Activated CD8-positive, alpha-beta memory T cell treated with anti-CD3 and anti-CD28 coated beads, Interleukin-2, amount 10 ng/mL, durations not matched to agents 7 days and 5 days (primary cell): ENCODE measurements around the gene CENPV. TPM values are rescaled to one million over a fixed set of nuclear protein-coding genes. Genes with fewer than 3 reads are reported as not detected.

Experiments used
- ATAC-seq: fragments of 150-1000 bp; cut with Tn5 transposase; one replicate; pipeline ENCODE4 v1.10.0; 2021; ENCODE audit warnings: moderate library complexity
- CTCF ChIA-PET: fragments of 350-600 bp; sonication (Branson Sonifier 250); formaldehyde crosslinking; loops from one replicate; lab custom pipeline; 2021; ENCODE audit warnings: antibody characterized with exemption; lab: Charles Lee
- DNase-seq: peaks from one replicate; pipeline ENCODE4 v3.0.0-alpha.2; 2020
- H3K27ac Mint-ChIP-seq: one replicate; pipeline ENCODE4 v1.8.0; 2021; ENCODE audit warnings: mild to moderate bottlenecking, mixed read lengths
- H3K27me3 Mint-ChIP-seq: one replicate; pipeline ENCODE4 v1.8.0; 2021; ENCODE audit warnings: mixed read lengths
- H3K36me3 Mint-ChIP-seq: one replicate; pipeline ENCODE4 v1.8.0; 2021; ENCODE audit warnings: mild to moderate bottlenecking, mixed read lengths
- H3K4me1 Mint-ChIP-seq: one replicate; pipeline ENCODE4 v1.8.0; 2021; ENCODE audit warnings: mixed read lengths
- H3K4me3 Mint-ChIP-seq: one replicate; pipeline ENCODE4 v1.8.0; 2021; ENCODE audit warnings: mild to moderate bottlenecking, moderate library complexity, mixed read lengths
- H3K9me3 Mint-ChIP-seq: one replicate; pipeline ENCODE4 v1.8.0; 2022; ENCODE audit warnings: low read depth, mixed read lengths
- total RNA-seq, 2 experiments: library from RNA; stranded (reverse); gene quantifications; one replicate each; pipeline ENCODE4 v1.2.3, GENCODE V29; 2021

The CENPV gene
- total RNA-seq, 2 experiments from 2014 or later = 17.2 to 20.4 TPM

DNA sequence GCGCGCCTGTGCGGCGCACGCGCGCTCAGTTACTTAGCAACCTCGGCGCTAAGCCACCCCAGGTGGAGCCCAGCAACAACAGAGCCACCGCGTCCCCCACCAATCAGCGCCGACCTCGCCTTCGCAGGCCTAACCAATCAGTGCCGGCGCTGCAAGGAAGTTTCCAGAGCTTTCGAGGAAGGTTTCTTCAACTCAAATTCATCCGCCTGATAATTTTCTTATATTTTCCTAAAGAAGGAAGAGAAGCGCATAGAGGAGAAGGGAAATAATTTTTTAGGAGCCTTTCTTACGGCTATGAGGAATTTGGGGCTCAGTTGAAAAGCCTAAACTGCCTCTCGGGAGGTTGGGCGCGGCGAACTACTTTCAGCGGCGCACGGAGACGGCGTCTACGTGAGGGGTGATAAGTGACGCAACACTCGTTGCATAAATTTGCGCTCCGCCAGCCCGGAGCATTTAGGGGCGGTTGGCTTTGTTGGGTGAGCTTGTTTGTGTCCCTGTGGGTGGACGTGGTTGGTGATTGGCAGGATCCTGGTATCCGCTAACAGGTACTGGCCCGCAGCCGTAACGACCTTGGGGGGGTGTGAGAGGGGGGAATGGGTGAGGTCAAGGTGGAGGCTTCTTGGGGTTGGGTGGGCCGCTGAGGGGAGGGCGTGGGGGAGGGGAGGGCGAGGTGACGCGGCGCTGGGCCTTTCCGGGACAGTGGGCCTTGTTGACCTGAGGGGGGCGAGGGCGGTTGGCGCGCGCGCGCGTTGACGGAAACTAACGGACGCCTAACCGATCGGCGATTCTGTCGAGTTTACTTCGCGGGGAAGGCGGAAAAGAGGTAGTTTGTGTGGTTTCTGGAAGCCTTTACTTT is 27.6 kb upstream of the CENPV start, which contains the start of gene UBB:
UBB (plus strand) TSS at position 452 of the 856 bp plus-strand sequence. CDS start 817 bp downstream, outside the sequence.
- Mint-ChIP-seq H3K27ac (peak within 1 kb of the TSS; percentile 97), H3K36me3 (peaks cover 29% of the 10 kb centered on the region), H3K27me3 (no peaks in the 10 kb centered on the region), H3K9me3 (no peaks in the 10 kb centered on the region), H3K4me1 (peaks cover 33% of the 10 kb centered on the region), H3K4me3 (peak within 1 kb of the TSS; percentile 93)
- DNase-seq (peak; percentile 98), ATAC-seq (peak; percentile 92)
- CTCF ChIA-PET = interaction anchor here (0.6 to 4.3 kb wide), 11 partner anchors 10 to 165 kb away, joined by 3 to 33 read pairs (median 4); partner anchors contain the start of genes NCOR1 and TRPV2

GRCh38 chr17:16379654-16380053 is 26.4 kb upstream of the CENPV start:
- DNase-seq (no peak), ATAC-seq (no peak)
- H3K4me1 Mint-ChIP-seq = peaks cover 33% of the 10 kb centered on the region
- H3K36me3 Mint-ChIP-seq = peaks cover 29% of the 10 kb centered on the region
- CTCF ChIA-PET = interaction anchor here (1.2 to 4.3 kb wide), 5 partner anchors 16 to 156 kb away, joined by 3 to 33 read pairs (median 4); partner anchors contain the start of gene TRPV2
- no peaks in the 10 kb centered on the region for H3K9me3 Mint-ChIP-seq
- H3K4me3 Mint-ChIP-seq = no peak overlapping the region
- H3K27me3 Mint-ChIP-seq = no peaks in the 10 kb centered on the region
- H3K27ac Mint-ChIP-seq = no peak overlapping the region

DNA sequence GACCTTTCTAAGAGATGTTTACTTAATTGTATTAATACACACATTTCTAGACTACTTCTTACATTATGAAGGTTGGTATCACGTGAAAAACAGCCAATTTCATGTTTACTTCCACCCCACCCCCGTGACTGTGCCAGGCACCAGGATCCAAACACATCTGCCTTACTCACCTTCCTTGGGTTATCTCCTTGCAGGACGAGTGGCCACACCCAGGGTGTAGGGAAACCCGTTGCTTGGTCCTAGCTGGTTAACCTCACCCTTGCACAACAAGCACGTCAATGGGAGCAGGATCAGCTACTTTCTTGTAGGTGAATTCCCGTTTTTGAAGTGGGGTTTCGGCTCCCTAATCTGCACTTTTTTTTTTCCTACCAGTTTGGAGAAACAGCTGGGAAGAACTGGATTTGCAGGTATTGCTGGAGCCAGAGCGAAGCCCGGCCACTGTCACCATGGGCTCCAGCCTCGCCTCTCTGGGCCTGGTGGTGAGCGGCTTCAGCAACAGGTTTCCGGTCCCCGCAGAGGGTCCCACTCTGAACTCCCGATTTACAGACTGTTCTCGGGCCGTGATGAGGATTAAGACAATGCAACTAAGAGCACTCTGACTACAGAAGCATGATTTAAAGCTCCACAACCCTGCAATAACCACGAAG is 25.5 kb upstream of the CENPV start:
- no peaks in the 10 kb centered on the region for H3K27me3 Mint-ChIP-seq
- H3K4me1 Mint-ChIP-seq = peaks cover 27% of the 10 kb centered on the region
- CTCF ChIA-PET = interaction anchor here (1.6 kb wide), 1 partner anchor 15 kb away, joined by 9 read pairs; no protein-coding TSS in a partner anchor
- no peak for DNase-seq
- H3K27ac Mint-ChIP-seq = no peak overlapping the region
- peaks cover 25% of the 10 kb centered on the region for H3K36me3 Mint-ChIP-seq
- ATAC-seq = no peak
- no peak overlapping the region for H3K4me3 Mint-ChIP-seq
- no peaks in the 10 kb centered on the region for H3K9me3 Mint-ChIP-seq

GRCh38 chr17:16377941-16378341 is 24.7 kb upstream of the CENPV start:
- Mint-ChIP-seq H3K27ac (no peak overlapping the region), H3K9me3 (no peaks in the 10 kb centered on the region), H3K36me3 (peaks cover 18% of the 10 kb centered on the region), H3K4me1 (peaks cover 20% of the 10 kb centered on the region), H3K27me3 (no peaks in the 10 kb centered on the region), H3K4me3 (no peak overlapping the region)
- ATAC-seq (no peak), DNase-seq (no peak)
- CTCF ChIA-PET = interaction anchor here (1.6 kb wide), 1 partner anchor 14 kb away, joined by 9 read pairs; no protein-coding TSS in a partner anchor

DNA sequence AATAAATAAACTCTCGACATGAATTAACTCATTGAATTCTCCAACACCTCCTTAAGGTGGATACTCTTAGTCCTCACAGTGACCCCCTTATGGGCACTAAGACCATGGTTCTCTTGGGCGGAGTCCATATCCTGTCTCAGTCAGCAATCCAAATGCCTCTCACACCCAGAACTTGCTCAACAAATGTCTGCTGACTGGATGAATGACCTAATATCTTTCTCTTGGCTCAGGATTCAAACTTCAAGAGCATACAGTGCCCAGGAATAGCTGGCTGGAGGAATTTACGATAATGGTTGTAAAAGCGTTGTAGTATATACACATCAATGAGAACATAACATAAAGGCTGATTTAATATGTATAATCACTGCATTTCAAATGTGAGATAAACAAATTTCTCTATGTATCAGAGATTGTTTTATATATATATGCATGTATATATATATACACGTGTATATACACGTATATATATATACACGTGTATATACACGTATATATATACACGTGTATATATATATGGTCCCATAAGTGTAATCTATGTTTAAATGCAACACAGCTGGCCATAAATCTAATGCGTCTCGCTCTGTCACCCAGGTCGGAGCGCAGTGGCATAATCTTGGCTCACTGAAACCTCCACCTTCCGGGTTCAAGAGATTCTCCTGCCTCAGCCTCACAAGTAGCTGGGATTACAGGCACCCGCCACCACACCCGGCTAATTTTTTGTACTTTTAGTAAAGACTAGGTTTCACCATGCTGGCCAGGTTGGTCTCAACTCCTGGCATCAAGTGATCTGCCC is 21.1 kb upstream of the CENPV start:
- Mint-ChIP-seq H3K27me3 (no peaks in the 10 kb centered on the region), H3K27ac (no peak overlapping the region), H3K4me1 (no peaks in the 10 kb centered on the region), H3K4me3 (no peak overlapping the region), H3K36me3 (no peaks in the 10 kb centered on the region), H3K9me3 (no peaks in the 10 kb centered on the region)
- ATAC-seq (no peak), DNase-seq (no peak)
- CTCF ChIA-PET = interaction anchor here (2.9 kb wide), 1 partner anchor 10 kb away, joined by 17 read pairs; no protein-coding TSS in a partner anchor

DNA sequence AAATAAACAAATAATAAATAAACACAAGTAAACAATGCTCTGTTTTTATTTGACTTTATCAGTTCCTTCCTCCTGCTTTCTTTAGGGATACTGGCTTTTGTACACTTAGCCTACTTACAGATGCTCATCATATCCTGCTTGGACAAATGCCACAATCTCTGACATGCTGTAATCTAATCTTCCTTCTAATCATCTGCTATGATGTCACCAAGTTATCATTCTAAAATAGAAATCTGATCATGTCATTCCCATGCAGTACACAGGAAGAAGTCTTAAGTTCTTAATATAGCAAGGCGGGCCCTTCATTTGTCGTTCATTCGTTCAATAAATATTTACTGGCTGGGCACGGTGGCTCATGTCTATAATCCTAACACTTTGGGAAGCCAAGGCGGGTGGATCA is 18.5 kb upstream of the CENPV start:
- CTCF ChIA-PET = interaction anchor here (2.2 kb wide), 1 partner anchor 43 kb away, joined by 8 read pairs; the partner anchor contains the start of gene TRPV2
- Mint-ChIP-seq H3K36me3 (no peaks in the 10 kb centered on the region), H3K4me3 (no peak overlapping the region), H3K9me3 (no peaks in the 10 kb centered on the region), H3K27me3 (no peaks in the 10 kb centered on the region), H3K4me1 (no peaks in the 10 kb centered on the region), H3K27ac (no peak overlapping the region)
- DNase-seq = no peak
- ATAC-seq = no peak

DNA sequence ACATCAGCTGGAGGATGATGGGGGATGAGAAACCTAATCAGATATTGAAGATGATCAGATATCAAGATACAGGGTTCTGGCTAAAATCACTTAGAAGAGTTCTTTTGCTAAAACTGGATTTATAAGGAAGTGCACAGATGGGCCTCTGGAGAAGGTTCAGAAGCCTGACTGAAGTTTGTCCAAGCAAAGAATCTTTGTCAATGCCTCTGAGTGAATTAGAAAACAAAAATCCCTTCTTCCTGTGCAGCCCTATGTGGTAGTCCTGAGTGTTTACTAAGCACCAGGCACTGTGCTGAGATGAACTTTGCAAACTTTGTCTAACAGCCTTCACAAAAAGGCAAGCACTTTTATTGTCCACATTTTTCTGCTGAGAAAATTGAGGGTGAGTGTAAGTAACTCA is 11.4 kb upstream of the CENPV start:
- Mint-ChIP-seq H3K27me3 (peaks cover 2% of the 10 kb centered on the region), H3K4me1 (peaks cover 7% of the 10 kb centered on the region), H3K27ac (no peak overlapping the region), H3K4me3 (no peak overlapping the region), H3K36me3 (no peaks in the 10 kb centered on the region), H3K9me3 (no peaks in the 10 kb centered on the region)
- DNase-seq (no peak), ATAC-seq (no peak)
- CTCF ChIA-PET = interaction anchor here (0.6 to 9.6 kb wide), 33 partner anchors 9 to 239 kb away, joined by 3 to 81 read pairs (median 6); partner anchors contain the start of genes CENPV, TRPV2 and UBB

DNA sequence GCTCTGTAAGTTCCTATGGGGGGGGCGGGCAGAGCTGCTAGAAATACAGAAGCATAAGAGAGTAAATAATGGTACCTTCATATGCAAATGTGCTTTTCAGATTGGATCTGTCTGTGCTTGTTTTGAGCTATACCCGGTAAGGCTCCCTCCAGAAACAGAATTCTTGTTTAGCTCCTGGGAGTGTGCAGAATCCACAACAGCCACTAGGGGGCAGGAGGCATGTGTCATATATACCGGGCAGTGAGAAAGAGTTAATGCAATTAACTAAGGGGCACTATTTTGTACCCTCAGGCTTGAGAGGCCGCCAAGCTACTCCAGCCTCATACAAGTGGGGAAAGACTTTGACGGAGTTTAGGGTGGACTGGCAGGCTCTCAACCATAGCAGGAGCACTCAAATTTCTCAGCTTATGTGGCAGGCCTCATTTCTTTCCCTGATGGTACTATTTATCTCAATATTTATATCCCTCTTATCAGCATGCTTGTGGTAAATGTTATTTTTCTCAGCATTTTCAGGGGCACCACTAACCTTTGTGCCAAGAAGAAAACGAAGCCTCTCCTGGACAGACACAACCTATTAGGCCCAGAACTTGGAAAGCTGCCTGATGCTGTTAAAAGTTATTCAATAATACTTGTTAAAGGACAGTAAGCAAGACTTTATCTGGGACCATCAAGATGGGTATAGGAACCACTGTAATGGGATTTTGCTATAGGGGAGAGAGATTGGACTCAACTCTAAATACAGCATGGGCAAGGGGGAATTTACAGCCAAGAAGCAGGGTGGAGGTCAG is 10.7 kb upstream of the CENPV start:
- peak; percentile 86 for DNase-seq
- Mint-ChIP-seq H3K27me3 (peaks cover 2% of the 10 kb centered on the region), H3K4me1 (peaks cover 7% of the 10 kb centered on the region), H3K9me3 (no peaks in the 10 kb centered on the region), H3K4me3 (no peak overlapping the region), H3K27ac (no peak overlapping the region), H3K36me3 (no peaks in the 10 kb centered on the region)
- CTCF ChIA-PET = interaction anchor here (0.6 to 9.6 kb wide), 55 partner anchors 9 to 297 kb away, joined by 3 to 81 read pairs (median 4); partner anchors contain the start of genes CENPV, NCOR1, TRPV2 and UBB
- peak; percentile 96 for ATAC-seq

- Mint-ChIP-seq H3K4me1 (peaks cover 8% of the 10 kb centered on the region), H3K27me3 (peaks cover 11% of the 10 kb centered on the region), H3K9me3 (no peaks in the 10 kb centered on the region), H3K4me3 (no peak overlapping the region), H3K27ac (no peak overlapping the region), H3K36me3 (no peaks in the 10 kb centered on the region)
- CTCF ChIA-PET = interaction anchor here (5.3 to 9.6 kb wide), 2 partner anchors 10 to 160 kb away, joined by 64 to 81 read pairs; partner anchors contain the start of gene CENPV
- DNase-seq = no peak
- ATAC-seq = no peak
These were observed 8.6 kb upstream of the CENPV start for GRCh38 chr17:16361874-16362273.

- no peak for ATAC-seq
These were observed 5.1 kb upstream of the CENPV start for GRCh38 chr17:16358394-16358793.

GRCh38 chr17:16354585-16354984 is 1.3 kb upstream of the CENPV start:
- Mint-ChIP-seq H3K27ac (no peak overlapping the region), H3K4me1 (peaks cover 21% of the 10 kb centered on the region), H3K9me3 (no peaks in the 10 kb centered on the region), H3K4me3 (peak overlapping the region; percentile 24), H3K36me3 (no peaks in the 10 kb centered on the region), H3K27me3 (peaks cover 23% of the 10 kb centered on the region)
- DNase-seq (no peak), ATAC-seq (no peak)
- CTCF ChIA-PET = interaction anchor here (1.8 kb wide), 1 partner anchor 9 kb away, joined by 9 read pairs; no protein-coding TSS in a partner anchor

More at GRCh38 chr17:16358394-16358793, 5.1 kb upstream of the CENPV start:
- Mint-ChIP-seq H3K27ac (no peak overlapping the region), H3K9me3 (no peaks in the 10 kb centered on the region), H3K27me3 (peaks cover 18% of the 10 kb centered on the region), H3K4me1 (peaks cover 11% of the 10 kb centered on the region), H3K36me3 (no peaks in the 10 kb centered on the region), H3K4me3 (no peak overlapping the region)
- CTCF ChIA-PET = interaction anchor here (1.2 to 1.9 kb wide), 3 partner anchors 56 to 163 kb away, joined by 3 to 5 read pairs (median 3); no protein-coding TSS in a partner anchor
- DNase-seq = no peak
